ENCODE data around the gene SLC43A1. TPM values are rescaled to one million over a fixed set of nuclear protein-coding genes. Genes with fewer than 3 reads are reported as not detected.

Gene SLC43A1
- total and polyA plus RNA-seq, 4 donors, result 85.6 to 171 (median 107) TPM

GRCh38 chr11:57521116-57521515 is 5.6 kb upstream of the SLC43A1 start:
- 95% methylated on average over 2 of the region's 2 CpGs for WGBS
- Histone ChIP-seq H3K9ac (ENCODE audit: low read depth in 1 of 2, low read length in 2 of 2) (no peak overlapping the region), H3K4me3 (ENCODE audit: low read depth in 1 of 3, low read length in 3 of 3) (no peak overlapping the region), H3K27me3 (ENCODE audit: control insufficient read depth in 4 of 4, insufficient read depth in 4 of 4, low read length in 3 of 4) (no peaks in the 10 kb centered on the region), H3K36me3 (ENCODE audit: control insufficient read depth in 4 of 4, insufficient read depth in 3 of 4, low read depth in 1 of 4, low read length in 3 of 4) (no peaks in the 10 kb centered on the region), H3K9me3 (ENCODE audit: control insufficient read depth in 4 of 4, low read length in 3 of 4) (no peaks in the 10 kb centered on the region), H3K27ac (ENCODE audit: low read depth in 1 of 2, low read length in 2 of 2) (no peak overlapping the region), H3K4me1 (ENCODE audit: control insufficient read depth in 4 of 4, insufficient read depth in 4 of 4, low read length in 3 of 4) (peaks cover 0 to 2% (median 1%) of the 10 kb centered on the region in 4 donors)
- no peak for TF ChIP-seq FOXA1 (IDR thresholded peaks at IDR 0.05)
- no peak for TF ChIP-seq MAX (IDR thresholded peaks at IDR 0.05)
- TF ChIP-seq GABPA (IDR thresholded peaks at IDR 0.05 in 1 of 2, conservative IDR thresholded peaks at IDR 0.05 in 1 of 2), result no peak
- TF ChIP-seq EGR1 (IDR thresholded peaks at IDR 0.05; ENCODE audit: low read depth in 2 of 2), result no peak
- TF ChIP-seq REST (IDR thresholded peaks at IDR 0.05), result no peak
- no peak for TF ChIP-seq ATF3 (IDR thresholded peaks at IDR 0.05)
- no peak for TF ChIP-seq RXRA (IDR thresholded peaks at IDR 0.05)
- TF ChIP-seq YY1 (IDR thresholded peaks at IDR 0.05), result no peak
- no peak for TF ChIP-seq ZBTB33 (IDR thresholded peaks at IDR 0.05)
- no peak for TF ChIP-seq NR2F2 (IDR thresholded peaks at IDR 0.05)
- TF ChIP-seq FOXA2 (IDR thresholded peaks at IDR 0.05), result no peak
- TF ChIP-seq JUND (IDR thresholded peaks at IDR 0.05), result no peak
- TF ChIP-seq RAD21 (IDR thresholded peaks at IDR 0.05), result no peak
- no peak for TF ChIP-seq TAF1 (conservative IDR thresholded peaks at IDR 0.05)
- no peak for TF ChIP-seq HNF4A (conservative IDR thresholded peaks at IDR 0.05)
- no peak for DNase-seq (ENCODE audit: low spot score)

GRCh38 chr11:57516061-57516443 is 550 bp upstream of the SLC43A1 start:
- WGBS, result 13% methylated on average over 5 of the region's 5 CpGs
- H3K4me1 ChIP-seq (ENCODE audit: control insufficient read depth in 4 of 4, insufficient read depth in 4 of 4, low read length in 3 of 4), result peaks cover 1 to 27% (median 21%) of the 10 kb centered on the region in 4 donors
- H3K27ac ChIP-seq (ENCODE audit: low read depth in 1 of 2, low read length in 2 of 2), result peak overlapping the region; percentile 79 to 84
- H3K9me3 ChIP-seq (ENCODE audit: control insufficient read depth in 4 of 4, low read length in 3 of 4), result no peaks in the 10 kb centered on the region
- peak overlapping the region; percentile 8 to 64 for H3K9ac ChIP-seq (ENCODE audit: low read depth in 1 of 2, low read length in 2 of 2)
- peak overlapping the region; percentile 88 to 97 (median 93) for H3K4me3 ChIP-seq (ENCODE audit: low read depth in 1 of 3, low read length in 3 of 3)
- DNase-seq (ENCODE audit: low spot score), result no peak
- no peaks in the 10 kb centered on the region for H3K27me3 ChIP-seq (ENCODE audit: control insufficient read depth in 4 of 4, insufficient read depth in 4 of 4, low read length in 3 of 4)
- no peak for TF ChIP-seq FOXA1 (IDR thresholded peaks at IDR 0.05)
- TF ChIP-seq ATF3 (IDR thresholded peaks at IDR 0.05), result no peak
- no peak for TF ChIP-seq YY1 (IDR thresholded peaks at IDR 0.05)
- TF ChIP-seq HNF4G (IDR thresholded peaks at IDR 0.05), result no peak
- no peak for TF ChIP-seq EGR1 (IDR thresholded peaks at IDR 0.05; ENCODE audit: low read depth in 2 of 2)
- TF ChIP-seq HNF4A (conservative IDR thresholded peaks at IDR 0.05), result no peak
- no peak for TF ChIP-seq SP1 (IDR thresholded peaks at IDR 0.05)
- TF ChIP-seq ZBTB33 (IDR thresholded peaks at IDR 0.05), result no peak
- no peak for TF ChIP-seq FOXA2 (IDR thresholded peaks at IDR 0.05)
- TF ChIP-seq GABPA (IDR thresholded peaks at IDR 0.05 in 1 of 2, conservative IDR thresholded peaks at IDR 0.05 in 1 of 2), result no peak
- TF ChIP-seq RAD21 (IDR thresholded peaks at IDR 0.05), result no peak
- TF ChIP-seq NR2F2 (IDR thresholded peaks at IDR 0.05), result no peak
- TF ChIP-seq RXRA (IDR thresholded peaks at IDR 0.05), result no peak
- no peak for TF ChIP-seq JUND (IDR thresholded peaks at IDR 0.05)
- no peak for TF ChIP-seq MAX (IDR thresholded peaks at IDR 0.05)
- H3K36me3 ChIP-seq (ENCODE audit: control insufficient read depth in 4 of 4, insufficient read depth in 3 of 4, low read depth in 1 of 4, low read length in 3 of 4), result peaks cover 0 to 8% (median 2%) of the 10 kb centered on the region in 4 donors

All from liver (tissue), 9 donors.